LNCaP clone FGC (cell line): ENCODE results near the gene PRKAR1B.
"Not testable (repeated sequence)": the region's sequence is repeated elsewhere in the genome, so short reads cannot be mapped to it uniquely, and the experiment has no call there.

Experiments
- DNase-seq: peaks from one replicate; pipeline ENCODE4 v3.0.0-alpha.2; 2011; ENCODE audit warnings: low read depth
- H3K4me3 ChIP-seq: 2 replicates; pipeline ENCODE4 v1.5.1; 2011; ENCODE audit warnings: mild to moderate bottlenecking, low read depth, low read length, control low read depth
- CTCF ChIP-seq: IDR thresholded peaks from 2 replicates; pipeline ENCODE4 v1.5.1; 2012; ENCODE audit warnings: mild to moderate bottlenecking; ENCODE audit not compliant: control insufficient read depth, insufficient read depth; ENCODE audit errors: extremely low read depth

Gene PRKAR1B

GRCh38 chr7:641966-642365, 85.1 kb downstream of the PRKAR1B start:
- TF ChIP-seq CTCF = no peak
- no peak overlapping the region for H3K4me3 ChIP-seq
- DNase-seq = no peak

- DNase-seq = peak; percentile 77
- no peak overlapping the region for H3K4me3 ChIP-seq
- TF ChIP-seq CTCF = no peak
Measured at GRCh38 chr7:641269-641671, 85.8 kb downstream of the PRKAR1B start.

- no peak for TF ChIP-seq CTCF
- DNase-seq = no peak
- H3K4me3 ChIP-seq = no peak overlapping the region
Measured at GRCh38 chr7:638256-639011, 88.6 kb downstream of the PRKAR1B start.

GRCh38 chr7:637826-638225, 89.3 kb downstream of the PRKAR1B start:
- no peak for DNase-seq
- H3K4me3 ChIP-seq = no peak overlapping the region
- TF ChIP-seq CTCF = no peak

- DNase-seq = no peak
Measured at GRCh38 chr7:636396-636795, 90.7 kb downstream of the PRKAR1B start.

GRCh38 chr7:635687-636382, 91.2 kb downstream of the PRKAR1B start:
- DNase-seq, H3K4me3 ChIP-seq: not testable (repeated sequence)

More at GRCh38 chr7:636396-636795, 90.7 kb downstream of the PRKAR1B start:
- H3K4me3 ChIP-seq = no peak overlapping the region
- TF ChIP-seq CTCF = peak; percentile 86

- TF ChIP-seq CTCF = no peak
- H3K4me3 ChIP-seq = no peak overlapping the region
- DNase-seq = no peak
Measured at GRCh38 chr7:635227-635626, 91.9 kb downstream of the PRKAR1B start.
